Pancreas (tissue), 10 donors: ENCODE results near the gene AKAP8. TPM values are rescaled to one million over a fixed set of nuclear protein-coding genes. Genes with fewer than 3 reads are reported as not detected.

ENCODE experiments used
- ATAC-seq, 4 donors: fragments of 200-7000 bp; cut with Tn5 transposase; one replicate each; pipeline versions ENCODE4 v1.8.0 to v1.9.1; 2020; ENCODE audit warnings: mild to moderate bottlenecking in 4 of 4, moderate library complexity in 4 of 4
- DNase-seq, 6 donors: peaks; one replicate each; pipeline ENCODE4 v3.0.0-alpha.2; 2020
- FAIRE-seq: peaks from 2 replicates; lab custom pipeline; 2012; peaks lifted over from hg19 to GRCh38; lab: Jason Lieb, UNC
- H3K27ac ChIP-seq, 4 donors: fragments of 200-600 bp; sonication (generic); 1 replicate in 3 of 4; 2 replicates in 1 of 4; pipeline versions ENCODE4 v1.5.0 to v1.8.0; 2020
- H3K27me3 ChIP-seq, 4 donors: fragments of 200-600 bp; one replicate each; pipeline ENCODE4 v1.8.0; 2021
- H3K36me3 ChIP-seq, 3 donors: fragments of 200-600 bp; sonication (generic) in 1 of 3; one replicate each; pipeline versions ENCODE4 v1.5.0 to v1.8.0; 2020 to 2021
- H3K4me1 ChIP-seq, 3 donors: fragments of 200-600 bp; one replicate each; pipeline ENCODE4 v1.8.0; 2021
- H3K4me3 ChIP-seq, 4 donors: fragments of 200-600 bp; sonication (generic) in 2 of 4; one replicate each; pipeline versions ENCODE4 v1.5.0 to v1.8.0; 2020 to 2021
- H3K9me3 ChIP-seq, 4 donors: fragments of 200-600 bp; one replicate each; pipeline ENCODE4 v1.8.0; 2021
- CTCF ChIP-seq, 4 donors: fragments of 200-600 bp; sonication (generic) in 3 of 4; IDR thresholded peaks; one replicate each; pipeline versions ENCODE4 v1.5.0 to v1.8.0; 2021; ENCODE audit warnings: antibody characterized with exemption in 4 of 4
- WGBS, 2 donors: extraction: QIAGEN DNeasy Blood & Tissue Kit; methylation state at CpG; one replicate each; pipeline ENCODE4 v1.1.7; 2013; 5-methylcytosine and 5-hydroxymethylcytosine counted together
- intact Hi-C, 3 donors: fragments of 100-400 bp; cut with DNase I; formaldehyde crosslinking; loops; one replicate each; pipeline versions ENCODE4 v1.11.1 to v1.14.2; 2022
- polyA plus RNA-seq, 2 donors: library from polyadenylated mRNA; stranded (reverse); fragments of 200-250 nt; gene quantifications; one replicate each; pipeline ENCODE4 v1.2.3, GENCODE V29; 2013
- total RNA-seq, 6 donors: library from RNA; stranded (reverse); fragmentation: NEBNext Ultra II Directional in 4 of 6; extraction: Animal tissue kit (Norgen Biotek cat#: 25700) in 4 of 6; gene quantifications; one replicate each; pipeline versions ENCODE4 v1.2.1 to v1.2.4, GENCODE V29; 2021 to 2023
- donor health status: healthy with polysubstance abuse.
- donor health status: DM: no; HTN: no; CAD: no; lungs with moderate emphysema.
- donor health status: DM: no; HTN: no; CAD: no.
- donor health status: control.
- donor health status: control.
- donor health status: Bipolar disorder and iron deficiency.
- donor health status: DM: yes; HTN: yes; CAD: no.
- donor health status: DM: no; HTN: no; CAD: no.
- donor health status: DM: no; HTN: no; CAD: no.
- donor health status: DM: yes; HTN: yes; CAD: no.

The AKAP8 gene
- total and polyA plus RNA-seq, 8 donors = 14.7 to 25.9 (median 17.6) TPM

- peak in 2 of 6 donors; percentile 30 to 72 for DNase-seq
- intact Hi-C loops = no loop called here
- peaks cover 0 to 14% (median 0%) of the 10 kb centered on the region in 3 donors for H3K4me1 ChIP-seq
- WGBS, 2 donors = 93 to 94% methylated on average over 30 of the region's 30 CpGs
- H3K4me3 ChIP-seq = no peak overlapping the region
- H3K27me3 ChIP-seq = no peaks in the 10 kb centered on the region
- H3K27ac ChIP-seq = no peak overlapping the region
- no peak for FAIRE-seq
- TF ChIP-seq CTCF (IDR thresholded peaks at IDR 0.05) = no peak
- ATAC-seq = no peak
- no peaks in the 10 kb centered on the region for H3K9me3 ChIP-seq
- peaks cover 0 to 55% (median 36%) of the 10 kb centered on the region in 3 donors for H3K36me3 ChIP-seq
These were observed 6.7 kb downstream of the AKAP8 start for GRCh38 chr19:15372891-15373301.

- FAIRE-seq = no peak
- peaks cover 0 to 9% (median 0%) of the 10 kb centered on the region in 3 donors for H3K4me1 ChIP-seq
- intact Hi-C loops = no loop called here
- no peak overlapping the region for H3K4me3 ChIP-seq
- ATAC-seq = no peak
- no peaks in the 10 kb centered on the region for H3K27me3 ChIP-seq
- no peak for TF ChIP-seq CTCF (IDR thresholded peaks at IDR 0.05)
- no peak for DNase-seq
- peaks cover 0 to 59% (median 38%) of the 10 kb centered on the region in 3 donors for H3K36me3 ChIP-seq
- no peak overlapping the region for H3K27ac ChIP-seq
- H3K9me3 ChIP-seq = no peaks in the 10 kb centered on the region
- 92 to 95% methylated on average over 14 of the region's 14 CpGs for WGBS, 2 donors
These were observed 7.1 kb downstream of the AKAP8 start for GRCh38 chr19:15372470-15372869.

GRCh38 chr19:15371786-15372380, 7.7 kb downstream of the AKAP8 start:
- intact Hi-C loops = no loop called here
- 90 to 94% methylated on average over 17 of the region's 17 CpGs for WGBS, 2 donors
- ATAC-seq (no peak), DNase-seq (no peak), FAIRE-seq (no peak)
- no peaks in the 10 kb centered on the region for H3K9me3 ChIP-seq
- no peak overlapping the region for H3K4me3 ChIP-seq
- peaks cover 0 to 61% (median 38%) of the 10 kb centered on the region in 3 donors for H3K36me3 ChIP-seq
- H3K27me3 ChIP-seq = no peaks in the 10 kb centered on the region
- H3K27ac ChIP-seq = no peak overlapping the region
- TF ChIP-seq CTCF (IDR thresholded peaks at IDR 0.05) = no peak
- peaks cover 0 to 3% (median 0%) of the 10 kb centered on the region in 3 donors for H3K4me1 ChIP-seq

GRCh38 chr19:15371119-15371518, 8.5 kb downstream of the AKAP8 start:
- Histone ChIP-seq H3K4me3 (no peak overlapping the region), H3K27ac (no peak overlapping the region), H3K36me3 (peaks cover 0 to 61% (median 38%) of the 10 kb centered on the region in 3 donors), H3K27me3 (no peaks in the 10 kb centered on the region), H3K9me3 (no peaks in the 10 kb centered on the region), H3K4me1 (no peaks in the 10 kb centered on the region)
- DNase-seq (no peak), FAIRE-seq (no peak), ATAC-seq (no peak)
- WGBS, 2 donors = 96 to 98% methylated on average over 7 of the region's 7 CpGs
- no peak for TF ChIP-seq CTCF (IDR thresholded peaks at IDR 0.05)
- intact Hi-C loops = no loop called here

- WGBS, 2 donors = 89 to 94% methylated on average over 9 of the region's 9 CpGs
- ATAC-seq (no peak), FAIRE-seq (no peak), DNase-seq (peak in 1 of 6 donors; percentile 64)
- no peak for TF ChIP-seq CTCF (IDR thresholded peaks at IDR 0.05)
- Histone ChIP-seq H3K4me1 (no peaks in the 10 kb centered on the region), H3K36me3 (peaks cover 0 to 67% (median 40%) of the 10 kb centered on the region in 3 donors), H3K27ac (no peak overlapping the region), H3K27me3 (no peaks in the 10 kb centered on the region), H3K4me3 (no peak overlapping the region), H3K9me3 (no peaks in the 10 kb centered on the region)
- intact Hi-C loops = no loop called here
These were observed 10.0 kb downstream of the AKAP8 start for GRCh38 chr19:15369594-15369891.
